Endothelial cell of umbilical vein (primary cell): ENCODE data around the gene URGCP. TPM values are rescaled to one million over a fixed set of nuclear protein-coding genes. Genes with fewer than 3 reads are reported as not detected.

Experiments used
- BruUV-seq: library from RNA; stranded (reverse); fragments of 400-500 nt; replicated peaks from 2 replicates; lab custom pipeline; 2021; lab: Mats Ljungman, UMichigan
- CTCF ChIA-PET: fragments of 300-600, 350-600 bp; sonication (Branson Sonifier 250); formaldehyde crosslinking; loops from one replicate; lab custom pipeline; 2021; ENCODE audit warnings: antibody characterized with exemption, inconsistent platforms; lab: Charles Lee
- POLR2A ChIA-PET: fragments of 300-600, 350-600 bp; sonication (Branson Sonifier 250); formaldehyde crosslinking; loops from one replicate; lab custom pipeline; 2021; ENCODE audit warnings: antibody characterized with exemption, inconsistent platforms; lab: Charles Lee
- DNase-seq: peaks from one replicate; pipeline ENCODE4 v3.0.0-alpha.2; 2011; ENCODE audit warnings: low read depth, low spot score
- FAIRE-seq: peaks from 2 replicates; lab custom pipeline; 2011; peaks lifted over from hg19 to GRCh38; lab: Jason Lieb, UNC
- H2AFZ ChIP-seq: 2 replicates; pipeline ENCODE4 v1.6.0; 2012; ENCODE audit warnings: low read depth, low read length, control low read depth, inconsistent platforms
- H3K27ac ChIP-seq: 2 replicates; pipeline ENCODE4 v1.5.1; 2011; ENCODE audit warnings: low read depth, mild to moderate bottlenecking, control low read depth, low read length, moderate library complexity; ENCODE audit not compliant: insufficient read depth
- H3K27me3 ChIP-seq, 2 experiments: 2 replicates each; pipeline versions ENCODE4 v1.6.0 to v1.6.1; 2011; ENCODE audit warnings: low read length in 2 of 2, mixed read lengths in 1 of 2; ENCODE audit not compliant: control insufficient read depth in 2 of 2, insufficient read depth in 2 of 2
- H3K36me3 ChIP-seq, 2 experiments: 2 replicates in 1 of 2; 3 replicates in 1 of 2; pipeline ENCODE4 v1.5.1; 2011; ENCODE audit warnings: low read length in 2 of 2, mild to moderate bottlenecking in 1 of 2, moderate library complexity in 1 of 2; ENCODE audit not compliant: control insufficient read depth in 2 of 2, insufficient read depth in 2 of 2; ENCODE audit errors: extremely low read depth in 1 of 2
- H3K4me1 ChIP-seq: 3 replicates; pipeline ENCODE4 v1.5.1; 2011; ENCODE audit warnings: mild to moderate bottlenecking, low read length; ENCODE audit not compliant: control insufficient read depth, insufficient read depth; ENCODE audit errors: extremely low read depth
- H3K4me2 ChIP-seq: 2 replicates; pipeline ENCODE4 v1.6.1; 2011; ENCODE audit warnings: low read length, control low read depth, mixed read lengths; ENCODE audit not compliant: insufficient read depth
- H3K4me3 ChIP-seq, 3 experiments: fragments of 200-600 bp in 1 of 3; sonication (generic), shearing (Covaris generic) in 1 of 3; replicated peaks in 1 of 3; 2 replicates each; pipeline ENCODE4 v1.5.1; 2011 to 2016; ENCODE audit warnings: control low read depth in 3 of 3, low read length in 3 of 3, mild to moderate bottlenecking in 2 of 3, inconsistent platforms in 1 of 3, low read depth in 1 of 3, moderate library complexity in 1 of 3; ENCODE audit not compliant: insufficient read depth in 1 of 3
- H3K79me2 ChIP-seq: 2 replicates; pipeline ENCODE4 v1.6.0; 2012; ENCODE audit warnings: low read length, inconsistent platforms; ENCODE audit not compliant: control insufficient read depth, insufficient read depth
- H3K9ac ChIP-seq: replicated peaks from 2 replicates; pipeline ENCODE3; 2011; ENCODE audit warnings: low read length, control low read depth; ENCODE audit not compliant: insufficient read depth; ENCODE audit errors: extremely low read depth
- H3K9me1 ChIP-seq: replicated peaks from 3 replicates; pipeline ENCODE4 v1.6.0; 2011; ENCODE audit warnings: mild to moderate bottlenecking, low read length; ENCODE audit not compliant: control insufficient read depth, insufficient read depth; ENCODE audit errors: extremely low read depth
- H3K9me3 ChIP-seq: replicated peaks from 2 replicates; pipeline ENCODE4 v1.5.1; 2012; ENCODE audit warnings: low read length, inconsistent platforms; ENCODE audit not compliant: control insufficient read depth, insufficient read depth
- H4K20me1 ChIP-seq: replicated peaks from 2 replicates; pipeline ENCODE3; 2011; ENCODE audit warnings: mild to moderate bottlenecking, low read length; ENCODE audit not compliant: control insufficient read depth, insufficient read depth; ENCODE audit errors: extremely low read depth
- EZH2 ChIP-seq: IDR thresholded peaks from 2 replicates; pipeline ENCODE4 v1.6.1; 2012; ENCODE audit warnings: borderline replicate concordance, low read depth, mild to moderate bottlenecking, moderate library complexity, low read length, inconsistent platforms; ENCODE audit not compliant: severe bottlenecking
- FOS ChIP-seq: IDR thresholded peaks from 2 replicates; pipeline ENCODE4 v1.6.1; 2011; ENCODE audit warnings: mild to moderate bottlenecking, low read length, moderate library complexity, borderline replicate concordance; ENCODE audit not compliant: insufficient read depth
- GATA2 ChIP-seq: IDR thresholded peaks from 2 replicates; pipeline ENCODE4 v1.7.0; 2011; ENCODE audit warnings: low read depth, mild to moderate bottlenecking, moderate library complexity, mixed read lengths, low read length; ENCODE audit not compliant: insufficient read length, insufficient read depth
- JUN ChIP-seq: IDR thresholded peaks from 2 replicates; pipeline ENCODE4 v1.6.1; 2011; ENCODE audit warnings: borderline replicate concordance, low read depth; ENCODE audit not compliant: insufficient read length, insufficient read depth
- MYC ChIP-seq: IDR thresholded peaks from one replicate; pipeline ENCODE4 v1.6.1; 2011; ENCODE audit warnings: mild to moderate bottlenecking, low read depth, low read length
- POLR2A ChIP-seq: IDR thresholded peaks from 2 replicates; pipeline ENCODE4 v1.6.1; 2012; ENCODE audit warnings: low read depth, mild to moderate bottlenecking, control low read depth, low read length
- POLR2AphosphoS5 ChIP-seq: IDR thresholded peaks from 2 replicates; pipeline ENCODE4 v1.6.1; 2012; ENCODE audit warnings: low read depth, mild to moderate bottlenecking, control low read depth, low read length, moderate library complexity; ENCODE audit not compliant: insufficient read depth
- dilution Hi-C: fragments of 300-500 bp; cut with MboI; formaldehyde crosslinking; loops from one replicate; pipeline ENCODE4 v1.15.0; 2019; ENCODE audit warnings: low sequenced_read_pairs; ENCODE audit not compliant: extremely low pct_ligation_motif_present
- intact Hi-C: fragments of 100-400 bp; cut with micrococcal nuclease; formaldehyde crosslinking; loops from one replicate; pipeline ENCODE4 v1.10.0; 2022
- polyA plus RNA-seq, 4 experiments: library from polyadenylated mRNA; depleted of rRNA in 3 of 4; stranded (reverse) in 3 of 4; unstranded in 1 of 4; fragments of >200 nt; gene quantifications; 2 replicates each; pipeline versions ENCODE4 v1.2.1 to v1.2.3, GENCODE V29; 2011 to 2012; ENCODE audit warnings: missing spikeins in 1 of 4
- total RNA-seq: library from RNA; stranded (reverse); gene quantifications from 2 replicates; pipeline ENCODE4 v1.2.3, GENCODE V29; 2021
- TF ChIP-seq, protein P1 (sequence below): IDR thresholded peaks from 2 replicates; pipeline ENCODE4 v1.6.1; 2011; ENCODE audit not compliant: insufficient read depth, insufficient read length
- TF ChIP-seq, protein P2 (sequence below), 2 donors: IDR thresholded peaks; 1 replicate in 1 of 2; 2 replicates in 1 of 2; pipeline ENCODE4 v1.5.1; 2011; ENCODE audit warnings: low read length in 2 of 2, mild to moderate bottlenecking in 2 of 2, moderate library complexity in 2 of 2, control low read depth in 1 of 2, inconsistent platforms in 1 of 2, low read depth in 1 of 2; ENCODE audit not compliant: insufficient read depth in 1 of 2; ENCODE audit errors: extremely low read depth in 1 of 2

Gene URGCP
- total and polyA plus RNA-seq, 2 donors (not counting 3 experiments of a cell fraction or from before 2014, with no cell fraction given), result 13.1 to 25.3 TPM

DNA sequence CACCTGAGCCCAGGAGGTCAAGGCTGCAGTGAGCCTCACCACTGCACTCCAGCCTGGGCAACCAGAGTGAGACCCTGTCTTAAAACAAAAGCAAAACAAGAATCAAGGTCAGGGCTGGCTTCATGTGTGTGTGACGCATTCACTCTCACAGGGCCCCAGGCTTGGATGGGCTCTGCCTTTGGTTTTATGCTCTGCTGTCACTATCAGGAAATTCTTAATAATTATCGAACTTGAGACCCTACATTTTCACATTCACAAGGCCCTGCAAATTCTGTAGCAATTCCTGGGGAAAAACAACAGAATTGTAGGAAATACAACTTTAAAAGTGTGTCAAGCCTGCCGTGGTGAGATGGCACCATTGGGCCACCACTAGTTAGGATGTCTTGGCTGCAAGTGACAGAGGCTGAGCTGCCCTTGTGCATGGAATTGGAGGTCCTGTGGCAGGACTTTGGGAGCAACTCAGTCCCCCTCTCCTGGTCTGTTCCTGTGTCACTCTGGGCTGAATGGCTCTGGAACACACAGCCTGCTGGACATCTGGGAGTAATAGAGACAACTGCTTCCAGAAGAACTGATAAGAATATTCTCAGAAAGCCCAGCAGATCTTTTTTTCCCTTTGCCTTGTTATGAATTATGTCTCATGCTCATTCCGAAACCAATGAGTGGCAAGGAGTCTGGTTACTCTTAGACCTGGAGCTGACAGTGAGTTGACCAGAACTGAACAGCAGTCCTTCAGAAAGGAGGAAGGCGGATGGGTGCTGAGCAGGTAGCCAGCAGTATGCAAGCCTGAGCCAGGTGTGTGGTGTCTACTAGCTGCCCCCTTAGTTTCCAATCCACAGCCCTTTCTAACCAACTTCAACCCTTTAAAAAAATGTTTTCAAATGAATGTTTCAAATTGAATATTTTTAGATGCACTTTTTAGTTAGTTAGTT, 23.4 kb upstream of the URGCP start:
- Histone ChIP-seq H4K20me1 (no peaks in the 10 kb centered on the region), H3K4me2 (no peak overlapping the region), H3K79me2 (no peaks in the 10 kb centered on the region), H3K27me3 (no peaks in the 10 kb centered on the region), H3K4me3 (no peak overlapping the region), H3K9me3 (no peaks in the 10 kb centered on the region), H3K9me1 (no peaks in the 10 kb centered on the region), H3K9ac (no peak overlapping the region), H2AFZ (no peak overlapping the region), H3K27ac (no peak overlapping the region), H3K4me1 (peaks cover 3% of the 10 kb centered on the region), H3K36me3 (no peaks in the 10 kb centered on the region)
- no peak for DNase-seq
- POLR2A ChIA-PET, result no interaction called here
- CTCF ChIA-PET, result interaction anchor here (0.9 to 1.2 kb wide), 2 partner anchors 15 to 16 kb away, joined by 3 to 4 read pairs; no protein-coding TSS in a partner anchor
- no peak for FAIRE-seq
- intact Hi-C loops, result no loop called here
- no TSS peak for BruUV-seq
- dilution Hi-C loops, result no loop called here
- TF ChIP-seq POLR2A (no peak), JUN (no peak), FOS (no peak), MYC (no peak), EZH2 (no peak), POLR2AphosphoS5 (no peak), GATA2 (no peak)
- TF ChIP-seq, protein P1, sequence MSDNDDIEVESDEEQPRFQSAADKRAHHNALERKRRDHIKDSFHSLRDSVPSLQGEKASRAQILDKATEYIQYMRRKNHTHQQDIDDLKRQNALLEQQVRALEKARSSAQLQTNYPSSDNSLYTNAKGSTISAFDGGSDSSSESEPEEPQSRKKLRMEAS, result no peak
- TF ChIP-seq, protein P2, sequence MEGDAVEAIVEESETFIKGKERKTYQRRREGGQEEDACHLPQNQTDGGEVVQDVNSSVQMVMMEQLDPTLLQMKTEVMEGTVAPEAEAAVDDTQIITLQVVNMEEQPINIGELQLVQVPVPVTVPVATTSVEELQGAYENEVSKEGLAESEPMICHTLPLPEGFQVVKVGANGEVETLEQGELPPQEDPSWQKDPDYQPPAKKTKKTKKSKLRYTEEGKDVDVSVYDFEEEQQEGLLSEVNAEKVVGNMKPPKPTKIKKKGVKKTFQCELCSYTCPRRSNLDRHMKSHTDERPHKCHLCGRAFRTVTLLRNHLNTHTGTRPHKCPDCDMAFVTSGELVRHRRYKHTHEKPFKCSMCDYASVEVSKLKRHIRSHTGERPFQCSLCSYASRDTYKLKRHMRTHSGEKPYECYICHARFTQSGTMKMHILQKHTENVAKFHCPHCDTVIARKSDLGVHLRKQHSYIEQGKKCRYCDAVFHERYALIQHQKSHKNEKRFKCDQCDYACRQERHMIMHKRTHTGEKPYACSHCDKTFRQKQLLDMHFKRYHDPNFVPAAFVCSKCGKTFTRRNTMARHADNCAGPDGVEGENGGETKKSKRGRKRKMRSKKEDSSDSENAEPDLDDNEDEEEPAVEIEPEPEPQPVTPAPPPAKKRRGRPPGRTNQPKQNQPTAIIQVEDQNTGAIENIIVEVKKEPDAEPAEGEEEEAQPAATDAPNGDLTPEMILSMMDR (IDR thresholded peaks at IDR 0.05; ENCODE audit: extremely low read depth in 1 of 2, insufficient read depth in 1 of 2, low read depth in 1 of 2, low read length in 2 of 2), result no peak
